Measurements from ENCODE around the gene YTHDF1.

Gene YTHDF1

GRCh38 chr20:63173552-63174191 is 42.3 kb downstream of the YTHDF1 start:
- Histone ChIP-seq H2AFZ (ENCODE audit: low read depth, low read length) (no peak overlapping the region), H3K9me3 (ENCODE audit: control insufficient read depth, low read length) (no peaks in the 10 kb centered on the region), H3K36me3 (ENCODE audit: control insufficient read depth in 1 of 2, insufficient read depth in 2 of 2, low read depth in 1 of 2, low read length in 2 of 2) (no peaks in the 10 kb centered on the region), H3K27me3 (ENCODE audit: control insufficient read depth in 1 of 2, insufficient read depth in 1 of 2, low read length in 2 of 2) (peaks cover 77 to 90% of the 10 kb centered on the region in 2 experiments), H2BK12ac (ENCODE audit: low read length in 2 of 2) (no peak overlapping the region), H4K91ac (ENCODE audit: low read length) (no peak overlapping the region), H2BK120ac (ENCODE audit: low read depth, low read length) (no peak overlapping the region), H3K14ac (ENCODE audit: low read length in 2 of 2) (no peak overlapping the region), H2AK5ac (ENCODE audit: low read length, severe bottlenecking) (no peak overlapping the region), H3K4me1 (ENCODE audit: control insufficient read depth, insufficient read depth, low read depth, low read length) (peaks cover 26% of the 10 kb centered on the region), H2BK5ac (ENCODE audit: low read depth, low read length, poor library complexity, severe bottlenecking) (no peak overlapping the region), H3K23ac (ENCODE audit: low read length in 2 of 2) (no peak overlapping the region), H3K4ac (ENCODE audit: low read depth in 1 of 2, low read length in 2 of 2) (no peak overlapping the region), H3K9ac (ENCODE audit: low read length) (no peak overlapping the region), H2BK15ac (ENCODE audit: low read depth, poor library complexity, severe bottlenecking) (no peak overlapping the region), H3K27ac (ENCODE audit: low read length, poor library complexity, severe bottlenecking) (no peak overlapping the region), H3K4me3 (ENCODE audit: insufficient read depth in 1 of 2, low read depth in 1 of 2, low read length in 2 of 2) (no peak overlapping the region), H4K8ac (ENCODE audit: low read length) (no peak overlapping the region), H3K18ac (ENCODE audit: low read depth in 1 of 2, low read length in 2 of 2) (no peak overlapping the region), H3K4me2 (ENCODE audit: low read length, poor library complexity, severe bottlenecking) (no peak overlapping the region), H3K79me1 (replicated peaks; ENCODE audit: low read length, poor library complexity, severe bottlenecking) (no peaks in the 10 kb centered on the region)
- WGBS: 36% methylated on average over 22 of the region's 22 CpGs
- DNase-seq: no peak

GRCh38 chr20:63172726-63173125 is 43.2 kb downstream of the YTHDF1 start:
- Histone ChIP-seq H3K79me1 (replicated peaks; ENCODE audit: low read length, poor library complexity, severe bottlenecking) (no peaks in the 10 kb centered on the region), H3K18ac (ENCODE audit: low read depth in 1 of 2, low read length in 2 of 2) (no peak overlapping the region), H2BK5ac (ENCODE audit: low read depth, low read length, poor library complexity, severe bottlenecking) (no peak overlapping the region), H3K4me3 (ENCODE audit: insufficient read depth in 1 of 2, low read depth in 1 of 2, low read length in 2 of 2) (no peak overlapping the region), H2BK120ac (ENCODE audit: low read depth, low read length) (no peak overlapping the region), H2AFZ (ENCODE audit: low read depth, low read length) (no peak overlapping the region), H3K9ac (ENCODE audit: low read length) (no peak overlapping the region), H3K9me3 (ENCODE audit: control insufficient read depth, low read length) (no peaks in the 10 kb centered on the region), H4K91ac (ENCODE audit: low read length) (no peak overlapping the region), H3K4me2 (ENCODE audit: low read length, poor library complexity, severe bottlenecking) (no peak overlapping the region), H3K36me3 (ENCODE audit: control insufficient read depth in 1 of 2, insufficient read depth in 2 of 2, low read depth in 1 of 2, low read length in 2 of 2) (no peaks in the 10 kb centered on the region), H3K4ac (ENCODE audit: low read depth in 1 of 2, low read length in 2 of 2) (no peak overlapping the region), H2AK5ac (ENCODE audit: low read length, severe bottlenecking) (no peak overlapping the region), H2BK15ac (ENCODE audit: low read depth, poor library complexity, severe bottlenecking) (no peak overlapping the region), H3K23ac (ENCODE audit: low read length in 2 of 2) (no peak overlapping the region), H3K27ac (ENCODE audit: low read length, poor library complexity, severe bottlenecking) (no peak overlapping the region), H2BK12ac (ENCODE audit: low read length in 2 of 2) (no peak overlapping the region), H3K4me1 (ENCODE audit: control insufficient read depth, insufficient read depth, low read depth, low read length) (peaks cover 16% of the 10 kb centered on the region), H4K8ac (ENCODE audit: low read length) (no peak overlapping the region), H3K14ac (ENCODE audit: low read length in 2 of 2) (no peak overlapping the region), H3K27me3 (ENCODE audit: control insufficient read depth in 1 of 2, insufficient read depth in 1 of 2, low read length in 2 of 2) (peaks cover 83 to 86% of the 10 kb centered on the region in 2 experiments)
- WGBS: 54% methylated on average over 8 of the region's 8 CpGs
- no peak for DNase-seq

GRCh38 chr20:63171991-63172390 is 43.9 kb downstream of the YTHDF1 start:
- 79% methylated on average over 5 of the region's 5 CpGs for WGBS
- H2AFZ ChIP-seq (ENCODE audit: low read depth, low read length): no peak overlapping the region

GRCh38 chr20:63169681-63170080 is 46.2 kb downstream of the YTHDF1 start:
- Histone ChIP-seq H3K27me3 (ENCODE audit: control insufficient read depth in 1 of 2, insufficient read depth in 1 of 2, low read length in 2 of 2) (peaks cover 70 to 77% of the 10 kb centered on the region in 2 experiments), H3K27ac (ENCODE audit: low read length, poor library complexity, severe bottlenecking) (no peak overlapping the region), H3K9ac (ENCODE audit: low read length) (no peak overlapping the region), H3K4ac (ENCODE audit: low read depth in 1 of 2, low read length in 2 of 2) (no peak overlapping the region), H4K91ac (ENCODE audit: low read length) (no peak overlapping the region), H3K18ac (ENCODE audit: low read depth in 1 of 2, low read length in 2 of 2) (no peak overlapping the region), H2BK12ac (ENCODE audit: low read length in 2 of 2) (no peak overlapping the region), H4K8ac (ENCODE audit: low read length) (no peak overlapping the region), H3K36me3 (ENCODE audit: control insufficient read depth in 1 of 2, insufficient read depth in 2 of 2, low read depth in 1 of 2, low read length in 2 of 2) (no peaks in the 10 kb centered on the region), H3K4me1 (ENCODE audit: control insufficient read depth, insufficient read depth, low read depth, low read length) (peaks cover 1% of the 10 kb centered on the region), H2BK120ac (ENCODE audit: low read depth, low read length) (no peak overlapping the region), H3K14ac (ENCODE audit: low read length in 2 of 2) (no peak overlapping the region), H3K23ac (ENCODE audit: low read length in 2 of 2) (no peak overlapping the region), H3K4me2 (ENCODE audit: low read length, poor library complexity, severe bottlenecking) (no peak overlapping the region), H3K9me3 (ENCODE audit: control insufficient read depth, low read length) (no peaks in the 10 kb centered on the region), H2BK5ac (ENCODE audit: low read depth, low read length, poor library complexity, severe bottlenecking) (no peak overlapping the region), H2AK5ac (ENCODE audit: low read length, severe bottlenecking) (no peak overlapping the region), H2AFZ (ENCODE audit: low read depth, low read length) (no peak overlapping the region), H3K79me1 (replicated peaks; ENCODE audit: low read length, poor library complexity, severe bottlenecking) (no peaks in the 10 kb centered on the region), H3K4me3 (ENCODE audit: insufficient read depth in 1 of 2, low read depth in 1 of 2, low read length in 2 of 2) (no peak overlapping the region), H2BK15ac (ENCODE audit: low read depth, poor library complexity, severe bottlenecking) (no peak overlapping the region)
- 43% methylated on average over 6 of the region's 6 CpGs for WGBS
- no peak for DNase-seq

More at GRCh38 chr20:63171991-63172390, 43.9 kb downstream of the YTHDF1 start:
- Histone ChIP-seq H3K9ac (ENCODE audit: low read length) (no peak overlapping the region), H2AK5ac (ENCODE audit: low read length, severe bottlenecking) (no peak overlapping the region), H3K27ac (ENCODE audit: low read length, poor library complexity, severe bottlenecking) (no peak overlapping the region), H2BK5ac (ENCODE audit: low read depth, low read length, poor library complexity, severe bottlenecking) (no peak overlapping the region), H4K8ac (ENCODE audit: low read length) (no peak overlapping the region), H4K91ac (ENCODE audit: low read length) (no peak overlapping the region), H3K4me3 (ENCODE audit: insufficient read depth in 1 of 2, low read depth in 1 of 2, low read length in 2 of 2) (no peak overlapping the region), H3K4me1 (ENCODE audit: control insufficient read depth, insufficient read depth, low read depth, low read length) (peaks cover 9% of the 10 kb centered on the region), H2BK12ac (ENCODE audit: low read length in 2 of 2) (no peak overlapping the region), H3K23ac (ENCODE audit: low read length in 2 of 2) (no peak overlapping the region), H3K4ac (ENCODE audit: low read depth in 1 of 2, low read length in 2 of 2) (no peak overlapping the region), H3K27me3 (ENCODE audit: control insufficient read depth in 1 of 2, insufficient read depth in 1 of 2, low read length in 2 of 2) (peaks cover 83% of the 10 kb centered on the region in 2 experiments), H3K14ac (ENCODE audit: low read length in 2 of 2) (no peak overlapping the region), H2BK120ac (ENCODE audit: low read depth, low read length) (no peak overlapping the region), H3K9me3 (ENCODE audit: control insufficient read depth, low read length) (no peaks in the 10 kb centered on the region), H3K4me2 (ENCODE audit: low read length, poor library complexity, severe bottlenecking) (no peak overlapping the region), H3K79me1 (replicated peaks; ENCODE audit: low read length, poor library complexity, severe bottlenecking) (no peaks in the 10 kb centered on the region), H3K36me3 (ENCODE audit: control insufficient read depth in 1 of 2, insufficient read depth in 2 of 2, low read depth in 1 of 2, low read length in 2 of 2) (no peaks in the 10 kb centered on the region), H3K18ac (ENCODE audit: low read depth in 1 of 2, low read length in 2 of 2) (no peak overlapping the region), H2BK15ac (ENCODE audit: low read depth, poor library complexity, severe bottlenecking) (no peak overlapping the region)
- DNase-seq: no peak

Measured in mesenchymal stem cell (in vitro differentiated cells and primary cell).